HS-5 (cell line): ENCODE data around the gene FUT7.
"Not testable (repeated sequence)": the region's sequence is repeated elsewhere in the genome, so short reads cannot be mapped to it uniquely, and the experiment has no call there.

Experiments used
- DNase-seq: peaks from one replicate; pipeline ENCODE4 v3.0.0-alpha.2; 2012; ENCODE audit warnings: low read depth

The FUT7 gene

GRCh38 chr9:137066096-137066861 is 34.4 kb upstream of the FUT7 start:
- DNase-seq, result no peak

- DNase-seq, result no peak
Observed at GRCh38 chr9:137065336-137065967, 33.6 kb upstream of the FUT7 start.

- DNase-seq, result no peak
Observed at GRCh38 chr9:137064880-137065164, 32.9 kb upstream of the FUT7 start.

- no peak for DNase-seq
Observed at GRCh38 chr9:137064027-137064879, 32.4 kb upstream of the FUT7 start.

- DNase-seq, result no peak
Observed at GRCh38 chr9:137063311-137064026, 31.6 kb upstream of the FUT7 start.

GRCh38 chr9:137062798-137063197 is 30.9 kb upstream of the FUT7 start:
- DNase-seq, result not testable (repeated sequence)

GRCh38 chr9:137062384-137062783 is 30.5 kb upstream of the FUT7 start:
- DNase-seq, result no peak

- DNase-seq, result no peak
Observed at GRCh38 chr9:137058521-137059234, 26.8 kb upstream of the FUT7 start.

- no peak for DNase-seq
Observed at GRCh38 chr9:137057545-137057944, 25.7 kb upstream of the FUT7 start.

GRCh38 chr9:137056739-137057415 is 25.0 kb upstream of the FUT7 start:
- DNase-seq, result no peak

GRCh38 chr9:137055385-137056364 is 23.8 kb upstream of the FUT7 start:
- no peak for DNase-seq

GRCh38 chr9:137054932-137055384 is 23.1 kb upstream of the FUT7 start:
- DNase-seq, result no peak

GRCh38 chr9:137053944-137054931 is 22.4 kb upstream of the FUT7 start, which contains the start of gene ENTPD2:
Gene ENTPD2 (minus strand): TSS chr9:137054061. CDS start chr9:137053997, 64 bp downstream.
- no peak for DNase-seq

GRCh38 chr9:137052998-137053943 is 21.4 kb upstream of the FUT7 start:
- no peak for DNase-seq

GRCh38 chr9:137052293-137052692 is 20.4 kb upstream of the FUT7 start:
- DNase-seq, result no peak

GRCh38 chr9:137051145-137051724 is 19.3 kb upstream of the FUT7 start:
- DNase-seq, result no peak

- no peak for DNase-seq
Observed at GRCh38 chr9:137050570-137050969, 18.7 kb upstream of the FUT7 start.
